ENCODE measurements around the gene SCN1A.
"Not testable (repeated sequence)": the region's sequence is repeated elsewhere in the genome, so short reads cannot be mapped to it uniquely, and the experiment has no call there.

DNA sequence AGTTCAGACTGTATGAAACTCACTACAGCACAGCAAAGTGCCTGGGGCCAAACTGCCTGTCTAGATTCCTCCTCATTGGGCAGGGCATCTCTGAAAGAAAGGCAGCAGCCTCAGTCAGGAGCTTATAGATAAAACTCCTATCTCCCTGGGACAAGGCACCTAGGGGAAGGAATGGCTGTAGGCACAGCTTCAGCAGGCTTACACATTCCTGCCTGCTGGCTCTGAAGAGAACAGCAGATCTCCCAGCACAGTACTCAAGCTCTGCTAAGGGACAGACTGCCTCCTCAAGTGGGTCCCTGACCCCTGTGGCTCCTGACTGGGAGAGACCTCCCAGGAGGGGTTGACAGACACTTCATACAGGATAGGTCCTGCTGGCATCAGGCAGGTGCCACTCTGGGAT is 155.7 kb downstream of the SCN1A start:
- not testable (repeated sequence) for TF ChIP-seq SP1 (CRISPR knock-in tag; conservative IDR thresholded peaks at IDR 0.05); JUN (CRISPR knock-in tag; IDR thresholded peaks at IDR 0.05); ZNF263 (CRISPR knock-in tag; IDR thresholded peaks at IDR 0.05; ENCODE audit: low read depth); ELF4 (CRISPR knock-in tag; IDR thresholded peaks at IDR 0.05; ENCODE audit: low read depth); NFE2L1 (CRISPR knock-in tag; IDR thresholded peaks at IDR 0.05); CREM (CRISPR knock-in tag; IDR thresholded peaks at IDR 0.05); SMAD3 (CRISPR knock-in tag; IDR thresholded peaks at IDR 0.05; ENCODE audit: borderline replicate concordance)
- TF ChIP-seq, protein P1, sequence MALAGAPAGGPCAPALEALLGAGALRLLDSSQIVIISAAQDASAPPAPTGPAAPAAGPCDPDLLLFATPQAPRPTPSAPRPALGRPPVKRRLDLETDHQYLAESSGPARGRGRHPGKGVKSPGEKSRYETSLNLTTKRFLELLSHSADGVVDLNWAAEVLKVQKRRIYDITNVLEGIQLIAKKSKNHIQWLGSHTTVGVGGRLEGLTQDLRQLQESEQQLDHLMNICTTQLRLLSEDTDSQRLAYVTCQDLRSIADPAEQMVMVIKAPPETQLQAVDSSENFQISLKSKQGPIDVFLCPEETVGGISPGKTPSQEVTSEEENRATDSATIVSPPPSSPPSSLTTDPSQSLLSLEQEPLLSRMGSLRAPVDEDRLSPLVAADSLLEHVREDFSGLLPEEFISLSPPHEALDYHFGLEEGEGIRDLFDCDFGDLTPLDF (CRISPR knock-in tag; IDR thresholded peaks at IDR 0.05) = not testable (repeated sequence)
- TF ChIP-seq, protein P2, sequence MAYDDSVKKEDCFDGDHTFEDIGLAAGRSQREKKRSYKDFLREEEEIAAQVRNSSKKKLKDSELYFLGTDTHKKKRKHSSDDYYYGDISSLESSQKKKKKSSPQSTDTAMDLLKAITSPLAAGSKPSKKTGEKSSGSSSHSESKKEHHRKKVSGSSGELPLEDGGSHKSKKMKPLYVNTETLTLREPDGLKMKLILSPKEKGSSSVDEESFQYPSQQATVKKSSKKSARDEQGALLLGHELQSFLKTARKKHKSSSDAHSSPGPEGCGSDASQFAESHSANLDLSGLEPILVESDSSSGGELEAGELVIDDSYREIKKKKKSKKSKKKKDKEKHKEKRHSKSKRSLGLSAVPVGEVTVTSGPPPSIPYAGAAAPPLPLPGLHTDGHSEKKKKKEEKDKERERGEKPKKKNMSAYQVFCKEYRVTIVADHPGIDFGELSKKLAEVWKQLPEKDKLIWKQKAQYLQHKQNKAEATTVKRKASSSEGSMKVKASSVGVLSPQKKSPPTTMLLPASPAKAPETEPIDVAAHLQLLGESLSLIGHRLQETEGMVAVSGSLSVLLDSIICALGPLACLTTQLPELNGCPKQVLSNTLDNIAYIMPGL (CRISPR knock-in tag; IDR thresholded peaks at IDR 0.05) = not testable (repeated sequence)
- TF ChIP-seq, protein P3, sequence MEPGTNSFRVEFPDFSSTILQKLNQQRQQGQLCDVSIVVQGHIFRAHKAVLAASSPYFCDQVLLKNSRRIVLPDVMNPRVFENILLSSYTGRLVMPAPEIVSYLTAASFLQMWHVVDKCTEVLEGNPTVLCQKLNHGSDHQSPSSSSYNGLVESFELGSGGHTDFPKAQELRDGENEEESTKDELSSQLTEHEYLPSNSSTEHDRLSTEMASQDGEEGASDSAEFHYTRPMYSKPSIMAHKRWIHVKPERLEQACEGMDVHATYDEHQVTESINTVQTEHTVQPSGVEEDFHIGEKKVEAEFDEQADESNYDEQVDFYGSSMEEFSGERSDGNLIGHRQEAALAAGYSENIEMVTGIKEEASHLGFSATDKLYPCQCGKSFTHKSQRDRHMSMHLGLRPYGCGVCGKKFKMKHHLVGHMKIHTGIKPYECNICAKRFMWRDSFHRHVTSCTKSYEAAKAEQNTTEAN (CRISPR knock-in tag; IDR thresholded peaks at IDR 0.05) = not testable (repeated sequence)
- TF ChIP-seq, protein P4, sequence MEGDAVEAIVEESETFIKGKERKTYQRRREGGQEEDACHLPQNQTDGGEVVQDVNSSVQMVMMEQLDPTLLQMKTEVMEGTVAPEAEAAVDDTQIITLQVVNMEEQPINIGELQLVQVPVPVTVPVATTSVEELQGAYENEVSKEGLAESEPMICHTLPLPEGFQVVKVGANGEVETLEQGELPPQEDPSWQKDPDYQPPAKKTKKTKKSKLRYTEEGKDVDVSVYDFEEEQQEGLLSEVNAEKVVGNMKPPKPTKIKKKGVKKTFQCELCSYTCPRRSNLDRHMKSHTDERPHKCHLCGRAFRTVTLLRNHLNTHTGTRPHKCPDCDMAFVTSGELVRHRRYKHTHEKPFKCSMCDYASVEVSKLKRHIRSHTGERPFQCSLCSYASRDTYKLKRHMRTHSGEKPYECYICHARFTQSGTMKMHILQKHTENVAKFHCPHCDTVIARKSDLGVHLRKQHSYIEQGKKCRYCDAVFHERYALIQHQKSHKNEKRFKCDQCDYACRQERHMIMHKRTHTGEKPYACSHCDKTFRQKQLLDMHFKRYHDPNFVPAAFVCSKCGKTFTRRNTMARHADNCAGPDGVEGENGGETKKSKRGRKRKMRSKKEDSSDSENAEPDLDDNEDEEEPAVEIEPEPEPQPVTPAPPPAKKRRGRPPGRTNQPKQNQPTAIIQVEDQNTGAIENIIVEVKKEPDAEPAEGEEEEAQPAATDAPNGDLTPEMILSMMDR (IDR thresholded peaks at IDR 0.05) = not testable (repeated sequence)
- TF ChIP-seq, protein P5, sequence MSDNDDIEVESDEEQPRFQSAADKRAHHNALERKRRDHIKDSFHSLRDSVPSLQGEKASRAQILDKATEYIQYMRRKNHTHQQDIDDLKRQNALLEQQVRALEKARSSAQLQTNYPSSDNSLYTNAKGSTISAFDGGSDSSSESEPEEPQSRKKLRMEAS (CRISPR knock-in tag; IDR thresholded peaks at IDR 0.05) = not testable (repeated sequence)
- TF ChIP-seq, protein P6, sequence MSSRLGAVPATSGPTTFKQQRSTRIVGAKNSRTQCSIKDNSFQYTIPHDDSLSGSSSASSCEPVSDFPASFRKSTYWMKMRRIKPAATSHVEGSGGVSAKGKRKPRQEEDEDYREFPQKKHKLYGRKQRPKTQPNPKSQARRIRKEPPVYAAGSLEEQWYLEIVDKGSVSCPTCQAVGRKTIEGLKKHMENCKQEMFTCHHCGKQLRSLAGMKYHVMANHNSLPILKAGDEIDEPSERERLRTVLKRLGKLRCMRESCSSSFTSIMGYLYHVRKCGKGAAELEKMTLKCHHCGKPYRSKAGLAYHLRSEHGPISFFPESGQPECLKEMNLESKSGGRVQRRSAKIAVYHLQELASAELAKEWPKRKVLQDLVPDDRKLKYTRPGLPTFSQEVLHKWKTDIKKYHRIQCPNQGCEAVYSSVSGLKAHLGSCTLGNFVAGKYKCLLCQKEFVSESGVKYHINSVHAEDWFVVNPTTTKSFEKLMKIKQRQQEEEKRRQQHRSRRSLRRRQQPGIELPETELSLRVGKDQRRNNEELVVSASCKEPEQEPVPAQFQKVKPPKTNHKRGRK (CRISPR knock-in tag; IDR thresholded peaks at IDR 0.05; ENCODE audit: borderline replicate concordance) = not testable (repeated sequence)

All from WTC11 (cell line).